Occipital lobe (tissue), 2 donors: Measurements from ENCODE around the gene CHN1. TPM values are rescaled to one million over a fixed set of nuclear protein-coding genes. Genes with fewer than 3 reads are reported as not detected.

ENCODE experiments used
- DNase-seq: peaks from one replicate; lab custom pipeline; 2025; lab: John Stamatoyannopoulos, UW
- total RNA-seq: library from RNA; depleted of rRNA; stranded (reverse); fragments of >200 nt; gene quantifications from one replicate; pipeline ENCODE4 v1.2.3, GENCODE V29; 2014

Gene CHN1, protein sequence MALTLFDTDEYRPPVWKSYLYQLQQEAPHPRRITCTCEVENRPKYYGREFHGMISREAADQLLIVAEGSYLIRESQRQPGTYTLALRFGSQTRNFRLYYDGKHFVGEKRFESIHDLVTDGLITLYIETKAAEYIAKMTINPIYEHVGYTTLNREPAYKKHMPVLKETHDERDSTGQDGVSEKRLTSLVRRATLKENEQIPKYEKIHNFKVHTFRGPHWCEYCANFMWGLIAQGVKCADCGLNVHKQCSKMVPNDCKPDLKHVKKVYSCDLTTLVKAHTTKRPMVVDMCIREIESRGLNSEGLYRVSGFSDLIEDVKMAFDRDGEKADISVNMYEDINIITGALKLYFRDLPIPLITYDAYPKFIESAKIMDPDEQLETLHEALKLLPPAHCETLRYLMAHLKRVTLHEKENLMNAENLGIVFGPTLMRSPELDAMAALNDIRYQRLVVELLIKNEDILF
- 44.3 TPM for total RNA-seq

- peak; percentile 79 for DNase-seq
Measured at GRCh38 chr2:175004980-175005732, at the start of gene CHN1. Gene CHN1 (minus strand): TSS chr2:175005381. CDS start chr2:175004912, 469 bp downstream.

DNA sequence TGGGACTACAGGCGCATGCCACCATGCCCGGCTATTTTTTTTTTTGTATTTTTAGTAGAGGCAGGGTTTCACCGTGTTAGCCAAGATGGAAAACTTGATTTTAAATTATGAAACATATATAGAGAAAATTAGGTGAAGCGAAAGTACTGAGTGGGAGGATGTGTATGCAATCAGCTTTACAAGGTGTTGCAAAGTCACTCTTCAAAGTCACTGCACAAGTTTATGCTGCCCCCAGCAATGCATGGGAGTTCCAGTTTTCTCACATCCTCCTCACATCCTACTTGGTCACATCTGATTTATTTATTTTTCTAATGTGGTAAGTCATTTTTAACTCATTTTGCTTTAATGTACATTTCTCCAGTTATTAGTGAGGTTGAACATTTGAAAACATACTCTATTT lies 49.2 kb upstream of the CHN1 start:
- no peak for DNase-seq

DNA sequence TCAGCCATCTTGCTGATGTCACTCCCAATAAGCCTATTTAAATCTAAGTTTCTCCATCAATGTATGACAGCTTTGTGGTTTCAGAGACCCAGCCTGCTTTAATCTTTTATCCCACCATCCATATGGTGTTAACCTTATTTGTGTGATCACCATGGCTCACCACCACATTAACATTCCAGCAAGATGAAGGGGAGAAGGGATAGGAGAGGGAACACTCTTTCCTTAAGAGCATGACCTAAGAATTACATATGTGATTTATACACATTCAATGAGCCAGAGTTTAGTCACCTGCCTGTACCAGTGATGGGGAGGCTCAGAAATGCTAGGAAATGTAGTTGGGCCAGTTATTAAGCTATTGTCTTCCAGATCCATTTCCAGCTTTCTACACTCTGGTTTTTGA lies 44.5 kb upstream of the CHN1 start:
- no peak for DNase-seq

DNA sequence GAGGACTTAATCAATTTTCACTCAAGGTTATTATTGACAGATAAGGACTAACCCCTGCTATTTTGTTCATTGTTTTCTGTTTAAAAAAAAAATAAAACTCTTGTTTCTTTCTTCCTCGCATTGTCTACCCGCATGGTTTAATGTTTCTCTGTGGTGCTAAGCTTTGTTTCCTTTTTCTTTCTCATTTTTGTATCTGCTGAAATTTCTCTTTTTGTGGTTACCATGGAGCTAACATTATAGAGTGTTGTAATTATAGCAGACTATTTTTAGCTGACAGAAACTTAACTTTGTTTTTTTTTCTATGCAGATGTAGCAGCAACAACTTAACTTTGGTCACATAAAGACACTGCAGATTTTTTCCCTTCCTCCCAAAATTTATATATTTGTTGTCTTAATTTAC lies 43.1 kb upstream of the CHN1 start:
- no peak for DNase-seq

DNA sequence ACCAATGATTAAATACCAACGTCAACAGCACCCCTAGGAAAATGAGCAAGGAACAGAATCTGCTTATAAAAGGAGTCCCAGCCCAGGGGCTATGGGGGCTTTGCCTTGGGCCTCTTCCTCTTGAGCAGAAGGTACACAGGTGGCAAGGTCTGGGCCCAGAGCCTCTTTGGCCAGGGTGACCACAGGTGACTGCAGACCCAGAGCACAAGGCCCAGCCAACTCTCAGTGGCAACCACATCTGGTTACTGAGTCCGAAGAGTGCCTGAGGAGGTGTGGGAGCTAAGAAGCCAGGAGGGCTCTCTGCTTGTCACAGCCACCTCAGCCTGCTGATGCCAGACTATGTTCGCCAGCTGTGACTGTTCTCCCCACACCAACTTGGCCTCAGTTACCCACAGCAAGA lies 34.3 kb upstream of the CHN1 start:
- DNase-seq = no peak

DNA sequence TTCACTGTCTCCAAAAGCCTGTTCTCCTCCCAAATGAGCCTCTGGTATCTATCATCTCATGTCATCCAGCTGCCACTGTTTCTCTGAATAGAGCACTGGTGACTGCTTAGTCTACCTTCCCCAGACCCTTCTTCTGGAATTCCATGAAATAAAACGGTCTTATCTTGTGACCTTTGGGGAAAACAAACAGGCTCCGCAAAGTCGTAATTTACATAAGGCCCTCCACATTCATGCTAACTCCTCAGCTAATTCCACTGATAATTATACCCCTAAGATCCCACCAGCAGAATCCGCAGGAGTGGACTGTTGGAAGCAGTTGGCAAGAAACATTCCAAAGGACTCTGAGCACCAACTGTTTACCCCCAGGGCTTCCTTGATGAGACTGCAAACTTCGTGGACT lies 33.9 kb upstream of the CHN1 start:
- DNase-seq = no peak

DNA sequence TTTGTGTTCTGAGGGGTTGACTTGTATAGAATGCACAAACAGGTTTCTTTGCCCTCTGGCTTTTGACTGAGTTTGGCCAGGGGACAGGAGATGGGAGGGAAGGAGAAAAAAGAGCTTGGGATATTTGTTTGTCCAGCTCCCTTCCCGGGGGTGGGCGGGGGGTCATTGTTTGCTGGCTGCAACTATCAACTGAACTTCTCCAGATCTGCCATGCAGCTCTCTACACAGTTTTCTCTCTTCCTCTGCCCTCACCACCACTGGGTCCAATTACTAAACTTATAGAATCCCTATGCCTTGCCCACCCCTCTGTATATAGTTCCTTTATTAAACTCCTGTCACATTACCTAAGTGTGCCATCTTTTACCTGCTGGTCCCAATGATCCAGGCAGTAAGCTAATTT lies 32.8 kb upstream of the CHN1 start:
- no peak for DNase-seq

DNA sequence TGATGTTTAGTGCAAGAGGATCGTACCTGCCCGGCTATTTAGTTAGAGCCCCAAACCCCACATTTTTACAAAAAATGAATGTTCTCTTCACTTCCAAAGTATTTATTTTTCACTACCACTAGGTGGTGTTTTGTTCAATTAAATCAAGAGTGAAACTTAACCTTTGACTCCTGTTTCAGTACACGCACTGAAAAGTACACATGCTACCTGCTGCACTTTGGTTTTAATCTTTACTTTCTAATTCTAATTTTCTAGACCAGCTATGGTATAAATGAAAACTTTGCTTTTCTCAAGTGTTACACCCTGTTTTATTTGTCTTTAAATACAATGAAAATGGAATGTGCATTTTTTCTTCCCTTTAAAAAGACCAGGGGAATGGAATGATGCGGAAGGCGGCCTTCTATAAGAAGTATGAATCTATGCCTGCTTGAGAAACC lies 31.4 kb upstream of the CHN1 start:
- DNase-seq = no peak

DNA sequence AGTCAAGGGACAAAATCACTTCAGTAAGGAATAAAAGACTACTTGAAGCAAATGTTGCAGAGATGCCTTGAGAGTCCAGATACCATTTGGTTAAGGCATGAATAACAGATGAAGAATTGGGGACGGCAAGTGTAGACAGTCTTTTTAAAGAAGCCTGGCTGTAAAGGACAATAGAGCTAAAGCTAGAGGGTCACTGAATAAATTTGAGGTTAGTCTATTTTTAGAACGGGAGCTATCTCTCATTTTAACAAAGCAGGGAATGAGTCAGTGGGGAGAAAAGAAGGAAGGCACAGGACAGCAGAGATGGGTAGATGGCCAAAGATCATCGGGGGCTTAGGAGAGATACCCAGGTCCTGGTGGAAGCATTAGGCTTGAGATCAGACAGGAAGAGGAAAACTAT lies 30.6 kb upstream of the CHN1 start:
- DNase-seq = no peak

DNA sequence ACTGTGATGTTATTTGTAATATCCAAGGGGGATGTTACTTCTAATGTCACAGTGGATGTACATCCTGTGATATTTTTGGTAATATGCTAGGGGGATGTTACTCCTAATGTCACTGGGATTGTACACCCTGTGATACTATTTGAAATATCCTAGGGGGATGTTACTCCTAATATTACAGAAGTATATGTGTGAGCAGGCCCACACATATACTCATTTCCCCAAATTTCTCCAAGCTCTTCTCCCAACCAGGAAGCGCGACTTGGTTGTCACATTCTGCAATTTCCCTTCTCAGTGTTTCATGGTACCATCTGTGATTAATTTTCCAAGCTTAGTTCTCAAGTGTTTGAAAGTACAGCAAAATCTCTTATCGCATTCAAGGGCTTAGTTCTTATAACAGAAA lies 29.5 kb upstream of the CHN1 start:
- no peak for DNase-seq

DNA sequence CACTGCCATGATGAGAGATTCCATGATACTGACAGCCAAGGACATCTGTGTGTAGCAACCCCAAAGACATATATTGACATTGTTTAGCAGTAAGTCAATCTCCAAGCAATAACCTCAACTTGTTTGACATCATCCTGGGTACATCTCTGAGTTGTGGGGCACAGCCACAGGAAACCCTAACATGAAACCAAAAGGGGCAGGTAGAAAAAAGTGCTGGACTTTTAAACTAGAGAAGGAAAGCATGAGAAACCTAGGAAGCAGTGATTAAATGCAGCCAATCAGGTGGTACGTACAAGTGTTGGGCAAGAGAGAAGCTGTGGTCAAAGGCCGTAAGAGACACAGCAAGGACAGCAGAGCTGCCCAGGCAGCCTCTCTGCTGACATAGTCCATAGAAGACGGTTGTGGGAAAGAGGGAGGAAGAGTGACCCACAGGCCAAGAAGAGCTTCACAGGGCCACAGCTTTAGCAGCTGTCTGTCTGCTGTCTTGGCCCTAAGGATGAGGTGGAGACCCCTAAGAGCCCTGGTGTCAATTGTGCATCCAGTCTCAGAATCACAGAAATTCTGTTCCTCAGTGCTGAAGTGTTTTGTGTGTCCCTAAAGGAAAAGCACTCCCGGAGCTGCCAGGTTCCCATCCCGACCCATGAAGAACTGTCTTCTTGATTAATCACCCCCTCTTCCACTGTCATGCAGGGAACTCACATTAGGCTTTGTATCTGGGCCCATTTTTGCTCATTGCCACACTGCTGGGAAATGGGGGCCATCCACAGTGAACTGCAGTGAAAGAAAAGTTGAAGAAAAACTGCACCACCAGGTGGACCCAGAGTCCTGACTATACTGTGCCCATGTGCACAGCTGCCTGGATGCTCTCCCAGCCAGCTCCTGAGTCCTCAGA lies 25.4 kb upstream of the CHN1 start:
- no peak for DNase-seq

- no peak for DNase-seq
Measured at GRCh38 chr2:175027755-175028154, 22.6 kb upstream of the CHN1 start.

DNA sequence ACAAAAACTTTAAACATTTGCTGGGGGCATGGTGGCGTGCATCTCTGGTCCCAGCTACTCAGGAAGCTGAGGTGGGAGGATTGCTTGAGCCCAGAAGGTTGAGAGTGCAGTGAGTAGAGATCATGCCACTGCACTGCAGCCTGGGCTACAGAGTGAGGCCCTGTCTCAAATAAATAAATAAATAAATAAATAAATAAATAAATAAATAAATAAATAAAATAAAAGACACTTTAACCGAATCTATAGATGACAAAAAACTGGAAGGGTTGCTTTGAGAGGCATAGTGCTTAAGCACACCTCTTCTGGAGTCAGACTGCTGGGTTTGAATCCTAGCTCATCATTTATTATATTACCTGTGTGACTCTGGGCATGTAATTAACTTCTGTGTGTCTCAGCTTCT lies 21.2 kb upstream of the CHN1 start:
- DNase-seq = no peak

DNA sequence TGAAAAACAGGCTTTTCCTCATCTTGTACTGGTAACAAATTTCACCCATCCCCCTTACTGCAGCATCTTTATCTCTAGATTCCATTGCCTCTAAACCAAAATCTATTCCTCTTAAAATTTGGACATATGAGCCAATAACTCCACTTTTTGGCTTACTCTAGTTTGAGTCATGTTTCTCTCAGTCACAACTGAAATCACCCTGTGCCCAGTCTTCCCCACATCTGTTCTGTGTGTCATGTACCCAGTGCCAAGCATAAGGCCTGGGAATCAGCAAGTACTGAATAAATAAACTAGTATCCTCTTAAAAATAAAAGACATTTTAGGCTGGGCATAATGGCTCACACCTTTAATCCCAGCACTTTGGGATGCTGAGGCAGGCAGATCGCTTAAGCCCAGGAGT lies 20.8 kb upstream of the CHN1 start:
- DNase-seq = no peak

GRCh38 chr2:175025233-175025632 lies 20.1 kb upstream of the CHN1 start:
- no peak for DNase-seq

- no peak for DNase-seq
Measured at GRCh38 chr2:175022923-175023322, 17.7 kb upstream of the CHN1 start.

DNA sequence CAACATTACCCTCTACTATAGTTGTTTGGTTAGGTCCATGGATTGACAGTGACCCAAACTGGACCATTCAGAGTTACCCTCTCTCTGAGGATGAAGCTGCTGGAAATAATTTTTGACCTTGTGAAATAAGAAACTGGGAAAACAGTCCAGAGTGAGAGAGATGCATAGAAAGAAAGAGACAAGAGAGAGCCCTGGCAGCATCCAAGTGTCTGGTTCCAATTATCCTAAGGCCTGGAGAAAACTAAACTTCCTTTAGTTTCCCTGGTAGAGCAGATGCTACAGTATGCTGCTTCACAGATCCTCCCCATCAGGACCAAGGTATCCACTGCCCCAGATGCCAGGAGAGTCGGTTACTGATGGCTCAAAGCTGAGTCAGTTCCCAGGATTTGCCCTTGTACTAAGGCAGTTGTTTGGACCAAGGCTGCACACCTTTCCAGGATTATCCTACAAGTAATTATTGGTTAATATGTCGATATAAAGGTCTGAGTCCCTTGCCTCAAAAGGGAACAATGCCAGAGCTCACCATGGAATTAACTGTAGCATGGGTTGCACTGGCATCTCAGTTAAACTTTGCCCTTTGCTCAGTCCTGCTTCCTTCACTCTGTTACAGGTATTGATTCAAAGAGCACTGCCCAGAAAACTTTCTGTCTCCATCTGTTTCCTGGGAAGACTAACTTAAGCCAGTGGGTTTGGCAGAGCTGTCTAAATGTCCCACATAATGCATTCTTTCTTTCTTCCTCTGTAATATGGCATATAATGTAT lies 14.6 kb upstream of the CHN1 start:
- no peak for DNase-seq

- no peak for DNase-seq
Measured at GRCh38 chr2:175017618-175018414, 12.6 kb upstream of the CHN1 start.

DNA sequence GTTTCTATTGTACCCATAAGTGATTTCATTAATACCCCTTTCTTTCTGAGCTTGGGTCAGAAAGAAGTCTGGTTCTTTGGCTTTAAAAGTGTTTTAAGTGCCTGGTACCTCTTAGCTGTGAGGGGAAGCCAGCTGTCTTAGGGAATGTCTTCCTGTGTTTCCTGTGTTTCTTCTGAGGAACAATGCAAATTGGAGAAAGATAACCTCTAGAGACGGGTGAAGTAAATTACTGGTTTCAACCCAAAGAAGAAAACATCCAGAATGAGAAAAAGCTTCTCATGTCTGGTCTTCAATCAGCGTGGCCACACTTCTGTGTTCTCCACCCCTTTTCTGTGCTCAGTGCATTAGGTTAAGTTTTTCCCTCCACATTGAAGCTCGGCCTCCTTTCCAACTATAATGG lies 10.2 kb upstream of the CHN1 start:
- no peak for DNase-seq

GRCh38 chr2:175012516-175012915 lies 7.3 kb upstream of the CHN1 start:
- DNase-seq = no peak
